ENCODE measurements around the gene RNF111.

GRCh38 chr15:59063042-59063441 lies 75.6 kb downstream of the RNF111 start:
- no peak for TF ChIP-seq POLR2A (IDR thresholded peaks at IDR 0.05)
- TF ChIP-seq, protein P1, sequence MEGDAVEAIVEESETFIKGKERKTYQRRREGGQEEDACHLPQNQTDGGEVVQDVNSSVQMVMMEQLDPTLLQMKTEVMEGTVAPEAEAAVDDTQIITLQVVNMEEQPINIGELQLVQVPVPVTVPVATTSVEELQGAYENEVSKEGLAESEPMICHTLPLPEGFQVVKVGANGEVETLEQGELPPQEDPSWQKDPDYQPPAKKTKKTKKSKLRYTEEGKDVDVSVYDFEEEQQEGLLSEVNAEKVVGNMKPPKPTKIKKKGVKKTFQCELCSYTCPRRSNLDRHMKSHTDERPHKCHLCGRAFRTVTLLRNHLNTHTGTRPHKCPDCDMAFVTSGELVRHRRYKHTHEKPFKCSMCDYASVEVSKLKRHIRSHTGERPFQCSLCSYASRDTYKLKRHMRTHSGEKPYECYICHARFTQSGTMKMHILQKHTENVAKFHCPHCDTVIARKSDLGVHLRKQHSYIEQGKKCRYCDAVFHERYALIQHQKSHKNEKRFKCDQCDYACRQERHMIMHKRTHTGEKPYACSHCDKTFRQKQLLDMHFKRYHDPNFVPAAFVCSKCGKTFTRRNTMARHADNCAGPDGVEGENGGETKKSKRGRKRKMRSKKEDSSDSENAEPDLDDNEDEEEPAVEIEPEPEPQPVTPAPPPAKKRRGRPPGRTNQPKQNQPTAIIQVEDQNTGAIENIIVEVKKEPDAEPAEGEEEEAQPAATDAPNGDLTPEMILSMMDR (IDR thresholded peaks at IDR 0.05), result no peak
- TF ChIP-seq POLR2AphosphoS5 (IDR thresholded peaks at IDR 0.05), result no peak
